Spleen (tissue), 11 donors: ENCODE results near the gene TEX22. TPM values are rescaled to one million over a fixed set of nuclear protein-coding genes. Genes with fewer than 3 reads are reported as not detected.

Source experiments
- DNase-seq: peaks from one replicate; pipeline ENCODE4 v3.0.0-alpha.2; 2020
- H3K27ac ChIP-seq, 8 donors: fragments of 200-600 bp; sonication (generic) in 7 of 8; 1 replicate in 4 of 8; 2 replicates in 4 of 8; pipeline versions ENCODE4 v1.5.0 to v1.8.0; 2016 to 2021; ENCODE audit warnings: inconsistent platforms in 4 of 8, mild to moderate bottlenecking in 4 of 8, moderate library complexity in 1 of 8
- H3K27me3 ChIP-seq, 7 donors: fragments of 200-600 bp; sonication (generic) in 6 of 7; replicated peaks in 1 of 7; 1 replicate in 4 of 7; 2 replicates in 3 of 7; pipeline versions ENCODE4 v1.5.0 to v1.8.0; 2016 to 2021; ENCODE audit warnings: inconsistent platforms in 3 of 7, mild to moderate bottlenecking in 1 of 7
- H3K36me3 ChIP-seq, 6 donors: fragments of 200-600 bp; sonication (generic) in 5 of 6; 1 replicate in 4 of 6; 2 replicates in 2 of 6; pipeline versions ENCODE4 v1.5.0 to v1.8.0; 2016 to 2021; ENCODE audit warnings: inconsistent platforms in 2 of 6
- H3K4me1 ChIP-seq, 6 donors: fragments of 200-600 bp; sonication (generic) in 5 of 6; 1 replicate in 3 of 6; 2 replicates in 3 of 6; pipeline versions ENCODE4 v1.5.0 to v1.8.0; 2016 to 2021; ENCODE audit warnings: inconsistent platforms in 3 of 6
- H3K4me3 ChIP-seq, 8 donors: fragments of 200-600 bp; sonication (generic) in 7 of 8; 1 replicate in 4 of 8; 2 replicates in 4 of 8; pipeline versions ENCODE4 v1.5.0 to v1.8.0; 2016 to 2021; ENCODE audit warnings: inconsistent platforms in 4 of 8, mild to moderate bottlenecking in 4 of 8, moderate library complexity in 2 of 8
- H3K9me3 ChIP-seq, 8 donors: fragments of 200-600 bp; sonication (generic) in 7 of 8; 1 replicate in 4 of 8; 2 replicates in 4 of 8; pipeline versions ENCODE4 v1.5.0 to v1.8.0; 2016 to 2021; ENCODE audit warnings: inconsistent platforms in 4 of 8
- CTCF ChIP-seq, 11 experiments: fragments of 200-600 bp in 7 of 11; fragments of 450-650 bp in 4 of 11; sonication (generic) in 4 of 11; IDR thresholded peaks in 8 of 11; conservative IDR thresholded peaks in 3 of 11; 1 replicate in 7 of 11; 2 replicates in 4 of 11; pipeline versions ENCODE4 v1.4.0 to v1.8.0; 2016 to 2021; ENCODE audit warnings: antibody characterized with exemption in 11 of 11, inconsistent platforms in 4 of 11, mild to moderate bottlenecking in 1 of 11
- POLR2A ChIP-seq, 3 donors: fragments of 450-650 bp; IDR thresholded peaks; one replicate each; pipeline ENCODE4 v1.5.1; 2017; ENCODE audit warnings: antibody characterized with exemption in 3 of 3, mild to moderate bottlenecking in 1 of 3
- POLR2AphosphoS5 ChIP-seq, 3 donors: sonication (generic); formaldehyde crosslinking; IDR thresholded peaks; one replicate each; pipeline ENCODE4 v1.5.1; 2017; ENCODE audit warnings: antibody characterized with exemption in 3 of 3
- WGBS, 5 donors: extraction: QIAGEN DNeasy Blood & Tissue Kit in 3 of 5; methylation state at CpG; one replicate each; pipeline versions ENCODE4 v1.1.5 to v1.1.7; 2013 to 2018; 5-methylcytosine and 5-hydroxymethylcytosine counted together
- intact Hi-C: fragments of 100-400 bp; cut with DNase I; formaldehyde crosslinking; loops from one replicate; pipeline ENCODE4 v1.15.0; 2023; ENCODE audit warnings: low total_unique reads
- polyA plus RNA-seq, 3 donors: library from polyadenylated mRNA; stranded (reverse); fragments of 200-250 nt; gene quantifications; one replicate each; pipeline ENCODE4 v1.2.1, GENCODE V29; 2013
- total RNA-seq, 7 donors: library from RNA; depleted of rRNA in 3 of 7; stranded (reverse); fragments of >200 nt in 3 of 7; fragmentation: NEBNext Ultra II Directional in 4 of 7; extraction: Animal tissue kit (Norgen Biotek cat#: 25700) in 4 of 7; gene quantifications; one replicate each; pipeline versions ENCODE4 v1.1.0 to v1.2.1, GENCODE V29; 2016 to 2021
- donor health status: healthy with polysubstance abuse.
- donor health status: DM: no; HTN: no; CAD: no; lungs with moderate emphysema.
- donor health status: DM: no; HTN: no; CAD: no.
- donor health status: Bipolar disorder and iron deficiency.
- donor health status: healthy.
- donor health status: DM: no; HTN: no; CAD: no.
- donor health status: DM: yes; HTN: yes; CAD: no.

The TEX22 gene
- total and polyA plus RNA-seq, 10 donors = 0.33 to 5.3 (median 1.0) TPM

GRCh38 chr14:105436891-105437722, 38.8 kb downstream of the TEX22 start:
- no peak overlapping the region for H3K4me3 ChIP-seq
- intact Hi-C loops = no loop called here

GRCh38 chr14:105437723-105438500, 39.6 kb downstream of the TEX22 start:
- Histone ChIP-seq H3K27me3 (no peaks in the 10 kb centered on the region), H3K27ac (no peak overlapping the region), H3K4me3 (no peak overlapping the region), H3K36me3 (peaks cover 0 to 53% (median 14%) of the 10 kb centered on the region in 6 donors), H3K4me1 (peaks cover 0 to 53% (median 0%) of the 10 kb centered on the region in 6 donors), H3K9me3 (no peaks in the 10 kb centered on the region)
- TF ChIP-seq CTCF (IDR thresholded peaks at IDR 0.05 in 8 of 11, conservative IDR thresholded peaks at IDR 0.05 in 3 of 11) = no peak
- no peak for TF ChIP-seq POLR2A (IDR thresholded peaks at IDR 0.05)
- TF ChIP-seq POLR2AphosphoS5 (IDR thresholded peaks at IDR 0.05) = no peak
- 92 to 99% (median 96%) methylated on average over 11 to 18 of the region's 18 CpGs for WGBS, 5 donors
- intact Hi-C loops = no loop called here
- DNase-seq = no peak

More at GRCh38 chr14:105436891-105437722, 38.8 kb downstream of the TEX22 start:
- TF ChIP-seq POLR2AphosphoS5 (IDR thresholded peaks at IDR 0.05) = no peak
- TF ChIP-seq POLR2A (IDR thresholded peaks at IDR 0.05) = no peak
- Histone ChIP-seq H3K9me3 (no peaks in the 10 kb centered on the region), H3K27ac (no peak overlapping the region), H3K4me1 (peaks cover 0 to 53% (median 0%) of the 10 kb centered on the region in 6 donors), H3K27me3 (no peaks in the 10 kb centered on the region), H3K36me3 (peaks cover 0 to 45% (median 12%) of the 10 kb centered on the region in 6 donors)
- DNase-seq = no peak
- WGBS, 5 donors = 82 to 90% (median 85%) methylated on average over 8 to 31 of the region's 31 CpGs

GRCh38 chr14:105439179-105439578, 40.8 kb downstream of the TEX22 start:
- Histone ChIP-seq H3K4me1 (peaks cover 0 to 45% (median 0%) of the 10 kb centered on the region in 6 donors), H3K27me3 (no peaks in the 10 kb centered on the region), H3K9me3 (no peaks in the 10 kb centered on the region), H3K36me3 (peaks cover 0 to 59% (median 15%) of the 10 kb centered on the region in 6 donors), H3K27ac (no peak overlapping the region), H3K4me3 (no peak overlapping the region)
- WGBS, 5 donors = 77 to 93% (median 91%) methylated on average over 6 to 11 of the region's 11 CpGs
- intact Hi-C loops = no loop called here
- TF ChIP-seq CTCF (IDR thresholded peaks at IDR 0.05 in 8 of 11, conservative IDR thresholded peaks at IDR 0.05 in 3 of 11) = no peak
- no peak for TF ChIP-seq POLR2A (IDR thresholded peaks at IDR 0.05)
- no peak for TF ChIP-seq POLR2AphosphoS5 (IDR thresholded peaks at IDR 0.05)
- no peak for DNase-seq

GRCh38 chr14:105439710-105440553, 41.6 kb downstream of the TEX22 start:
- no peak for DNase-seq
- WGBS, 5 donors = 91 to 94% (median 91%) methylated on average over 13 to 33 of the region's 33 CpGs
- Histone ChIP-seq H3K4me3 (no peak overlapping the region), H3K9me3 (no peaks in the 10 kb centered on the region), H3K27ac (no peak overlapping the region), H3K4me1 (peaks cover 0 to 40% (median 0%) of the 10 kb centered on the region in 6 donors), H3K36me3 (peaks cover 0 to 59% (median 15%) of the 10 kb centered on the region in 6 donors), H3K27me3 (no peaks in the 10 kb centered on the region)
- TF ChIP-seq POLR2AphosphoS5 (IDR thresholded peaks at IDR 0.05) = peak in 2 of 3 donors; percentile 12 to 52
- no peak for TF ChIP-seq CTCF (IDR thresholded peaks at IDR 0.05 in 8 of 11, conservative IDR thresholded peaks at IDR 0.05 in 3 of 11)
- no peak for TF ChIP-seq POLR2A (IDR thresholded peaks at IDR 0.05)
- intact Hi-C loops = no loop called here
